BLaER1 treated with 17β-estradiol and CSF1 and Interleukin-3, amounts not matched to agents 10 nM and 100 nM (cell line): ENCODE measurements around the gene EXOSC3.
"Not testable (repeated sequence)": the region's sequence is repeated elsewhere in the genome, so short reads cannot be mapped to it uniquely, and the experiment has no call there.

ENCODE experiments used
- H3K27ac ChIP-seq, 11 experiments: shearing (Covaris generic); formaldehyde crosslinking; 2 replicates each; pipeline ENCODE4 v1.8.1; 2022
- H3K27me3 ChIP-seq, 11 experiments: shearing (Covaris generic); formaldehyde crosslinking; 2 replicates each; pipeline ENCODE4 v1.8.1; 2022
- H3K36me3 ChIP-seq, 11 experiments: shearing (Covaris generic); formaldehyde crosslinking; 2 replicates each; pipeline ENCODE4 v1.8.1; 2022
- H3K4me1 ChIP-seq, 10 experiments: shearing (Covaris generic); formaldehyde crosslinking; 2 replicates each; pipeline ENCODE4 v1.8.1; 2022
- H3K4me2 ChIP-seq, 11 experiments: shearing (Covaris generic); formaldehyde crosslinking; 2 replicates each; pipeline ENCODE4 v1.8.1; 2022
- H3K4me3 ChIP-seq, 10 experiments: shearing (Covaris generic); formaldehyde crosslinking; 2 replicates each; pipeline ENCODE4 v1.8.1; 2022
- H3K9ac ChIP-seq, 11 experiments: shearing (Covaris generic); formaldehyde crosslinking; 2 replicates each; pipeline ENCODE4 v1.8.1; 2022
- H3K9me3 ChIP-seq, 11 experiments: shearing (Covaris generic); formaldehyde crosslinking; replicated peaks in 1 of 11; 2 replicates each; pipeline ENCODE4 v1.8.1; 2022
- H4K20me1 ChIP-seq, 11 experiments: shearing (Covaris generic); formaldehyde crosslinking; 2 replicates each; pipeline ENCODE4 v1.8.1; 2022
- Cebpa-rat ChIP-seq, 11 experiments: shearing (Covaris generic); IDR thresholded peaks; 2 replicates each; pipeline ENCODE4 v1.8.1; 2022

EXOSC3 gene

DNA sequence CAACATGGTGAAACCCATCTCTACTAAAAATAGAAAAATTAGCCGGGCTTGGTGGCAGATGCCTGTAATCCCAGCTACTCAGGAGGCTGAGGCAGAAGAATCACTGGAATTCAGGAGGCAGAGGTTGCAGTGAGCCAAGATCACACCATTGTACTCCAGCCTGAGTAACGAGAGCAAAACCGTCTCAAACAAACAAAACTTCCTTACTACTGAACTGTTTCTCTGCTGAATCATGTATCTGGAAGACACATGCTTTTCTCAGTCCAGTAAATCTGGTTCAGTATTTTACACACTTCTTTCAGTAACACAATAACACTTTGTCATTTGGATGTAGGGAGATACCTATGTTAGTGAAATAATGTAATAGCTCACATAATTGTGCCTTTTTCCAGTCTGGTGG, 23.4 kb downstream of the EXOSC3 start:
- H3K4me2 ChIP-seq = no peak overlapping the region
- H3K4me1 ChIP-seq = no peaks in the 10 kb centered on the region
- no peak overlapping the region for H3K9ac ChIP-seq
- no peak overlapping the region for H3K27ac ChIP-seq
- H3K36me3 ChIP-seq = peaks cover 16 to 53% (median 29%) of the 10 kb centered on the region in 11 experiments
- H3K27me3 ChIP-seq = no peaks in the 10 kb centered on the region
- no peak overlapping the region for H3K4me3 ChIP-seq
- TF ChIP-seq Cebpa-rat (IDR thresholded peaks at IDR 0.05) = no peak
- H4K20me1 ChIP-seq = peaks cover 0 to 20% (median 0%) of the 10 kb centered on the region in 11 experiments; a peak in 4 of 22 replicates
- H3K9me3 ChIP-seq = peaks cover 0 to 7% (median 0%) of the 10 kb centered on the region in 11 experiments; a peak in 2 of 22 replicates

DNA sequence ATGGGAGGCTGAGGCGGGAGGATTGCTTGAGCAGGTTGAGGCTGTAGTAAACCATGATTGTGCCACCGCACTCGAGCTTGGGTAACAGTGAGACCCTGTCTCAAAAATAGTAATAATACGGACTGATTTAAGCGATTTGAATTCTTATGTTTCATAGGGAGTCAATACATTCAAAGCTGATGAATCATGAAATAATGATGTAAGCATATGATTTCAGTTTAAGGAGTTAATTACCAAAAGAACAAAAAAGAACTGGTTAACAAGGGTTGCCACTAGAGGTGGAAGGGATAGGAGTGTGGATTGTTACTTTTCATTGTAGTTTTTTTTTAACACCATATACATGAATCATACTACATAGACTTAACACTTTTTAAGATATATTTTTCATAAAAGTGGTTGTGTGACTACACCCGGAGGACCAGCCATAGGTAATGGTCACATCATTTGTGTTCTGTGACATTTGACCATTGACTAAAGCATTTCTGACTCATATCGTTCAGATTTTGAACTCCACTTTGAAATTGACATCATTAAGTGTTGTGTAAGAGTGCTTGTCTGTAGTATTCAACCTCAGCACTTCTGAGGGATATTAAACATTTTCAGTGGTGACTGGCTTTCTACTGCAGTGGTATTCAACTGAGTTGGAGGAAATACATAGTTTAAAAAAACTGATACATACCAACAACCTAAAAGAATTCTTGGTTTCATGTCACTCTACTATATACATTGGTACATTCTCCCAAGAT, 24.3 kb downstream of the EXOSC3 start:
- Histone ChIP-seq H3K4me2 (no peak overlapping the region), H3K36me3 (peaks cover 16 to 53% (median 29%) of the 10 kb centered on the region in 11 experiments), H4K20me1 (peaks cover 0 to 20% (median 0%) of the 10 kb centered on the region in 11 experiments; a peak in 4 of 22 replicates), H3K27me3 (no peaks in the 10 kb centered on the region), H3K9me3 (peaks cover 0 to 7% (median 0%) of the 10 kb centered on the region in 11 experiments; a peak in 2 of 22 replicates), H3K4me3 (no peak overlapping the region), H3K4me1 (peaks cover 0 to 3% (median 0%) of the 10 kb centered on the region in 10 experiments; a peak in 1 of 20 replicates), H3K27ac (no peak overlapping the region), H3K9ac (no peak overlapping the region)
- TF ChIP-seq Cebpa-rat (IDR thresholded peaks at IDR 0.05) = no peak

DNA sequence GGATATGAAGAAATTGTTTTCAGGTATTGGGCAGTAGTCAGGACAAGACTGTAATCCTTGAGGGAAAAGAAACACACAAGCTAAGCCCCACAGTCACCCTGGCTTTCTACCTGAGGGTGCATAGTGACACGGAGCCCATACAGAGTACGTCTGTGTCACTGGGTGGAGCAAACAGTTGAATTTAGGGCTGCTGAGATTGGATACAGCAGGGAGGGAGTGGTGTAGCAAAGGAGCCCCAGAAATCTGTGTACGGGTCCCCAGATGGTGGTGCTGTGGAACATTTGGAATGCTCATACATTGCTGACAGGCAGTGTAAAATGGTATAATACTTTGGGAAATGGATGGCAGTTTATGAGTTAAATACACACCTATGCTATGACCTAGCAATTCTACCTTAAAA, 26.1 kb downstream of the EXOSC3 start:
- peaks cover 0 to 20% (median 0%) of the 10 kb centered on the region in 11 experiments; a peak in 4 of 22 replicates for H4K20me1 ChIP-seq
- no peak overlapping the region for H3K27ac ChIP-seq
- peaks cover 10 to 18% (median 11%) of the 10 kb centered on the region in 10 experiments for H3K4me1 ChIP-seq
- peaks cover 2 to 39% (median 13%) of the 10 kb centered on the region in 11 experiments; a peak in 16 of 22 replicates for H3K36me3 ChIP-seq
- no peaks in the 10 kb centered on the region for H3K27me3 ChIP-seq
- no peaks in the 10 kb centered on the region for H3K9me3 ChIP-seq
- no peak overlapping the region for H3K9ac ChIP-seq
- TF ChIP-seq Cebpa-rat (IDR thresholded peaks at IDR 0.05) = no peak
- H3K4me2 ChIP-seq = no peak overlapping the region
- H3K4me3 ChIP-seq = no peak overlapping the region

DNA sequence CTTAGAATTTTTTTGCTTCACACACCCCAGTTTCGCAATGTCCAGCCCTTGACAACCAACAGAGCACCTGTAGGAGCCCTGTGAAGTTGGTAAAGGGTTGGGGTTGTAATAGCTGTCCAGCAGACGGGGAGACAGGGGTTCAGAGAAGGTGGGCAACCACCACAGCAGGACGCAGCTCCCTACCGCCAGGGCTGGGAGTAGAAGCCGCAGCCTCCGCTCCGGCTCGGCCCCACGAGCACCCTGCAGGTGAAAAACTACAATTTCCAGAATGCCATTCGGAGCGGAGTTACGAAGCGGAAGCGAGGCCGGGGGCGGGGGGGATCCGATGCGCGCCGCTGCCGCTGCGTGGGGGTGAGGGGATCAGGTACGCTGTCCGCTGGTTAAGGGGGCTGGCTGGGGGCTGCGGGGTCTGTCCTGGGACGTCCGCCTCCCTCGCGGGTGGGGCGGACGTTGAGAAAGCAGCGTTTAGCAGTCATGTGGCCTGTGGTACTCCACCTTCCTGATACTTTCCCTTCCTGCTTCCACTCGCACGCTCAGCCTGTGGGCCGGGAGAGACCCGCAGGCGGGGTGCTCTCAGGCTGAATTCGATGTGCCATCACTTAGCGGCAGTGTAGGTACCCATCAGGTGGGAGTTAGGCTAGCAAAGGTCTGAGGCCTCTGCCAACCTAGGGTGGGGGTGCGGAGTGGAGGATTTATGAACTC, 31.2 kb downstream of the EXOSC3 start, which contains the start of gene TRMT10B:
TRMT10B (plus strand) TSS at position 317 of the 702 bp plus-strand sequence. CDS start 8,127 bp downstream, outside the sequence.
- H3K9ac ChIP-seq = peak within 1 kb of the TSS; percentile 86 to 95 (median 90)
- peaks cover 11 to 19% (median 16%) of the 10 kb centered on the region in 10 experiments for H3K4me1 ChIP-seq
- H3K4me3 ChIP-seq = peak within 1 kb of the TSS; percentile 73 to 88 (median 80)
- peaks cover 0 to 17% (median 7%) of the 10 kb centered on the region in 11 experiments; a peak in 7 of 22 replicates for H3K36me3 ChIP-seq
- H4K20me1 ChIP-seq = peaks cover 0 to 5% (median 0%) of the 10 kb centered on the region in 11 experiments; a peak in 2 of 22 replicates
- no peaks in the 10 kb centered on the region for H3K27me3 ChIP-seq
- peak within 1 kb of the TSS; percentile 77 to 92 (median 87) for H3K4me2 ChIP-seq
- peak within 1 kb of the TSS; percentile 82 to 97 (median 90) for H3K27ac ChIP-seq
- TF ChIP-seq Cebpa-rat (IDR thresholded peaks at IDR 0.05) = peak in 7 of 11 experiments; percentile 10 to 60 (median 25); a peak in 4 of 22 replicates
- H3K9me3 ChIP-seq = peaks cover 0 to 10% (median 7%) of the 10 kb centered on the region in 11 experiments; a peak in 13 of 22 replicates

DNA sequence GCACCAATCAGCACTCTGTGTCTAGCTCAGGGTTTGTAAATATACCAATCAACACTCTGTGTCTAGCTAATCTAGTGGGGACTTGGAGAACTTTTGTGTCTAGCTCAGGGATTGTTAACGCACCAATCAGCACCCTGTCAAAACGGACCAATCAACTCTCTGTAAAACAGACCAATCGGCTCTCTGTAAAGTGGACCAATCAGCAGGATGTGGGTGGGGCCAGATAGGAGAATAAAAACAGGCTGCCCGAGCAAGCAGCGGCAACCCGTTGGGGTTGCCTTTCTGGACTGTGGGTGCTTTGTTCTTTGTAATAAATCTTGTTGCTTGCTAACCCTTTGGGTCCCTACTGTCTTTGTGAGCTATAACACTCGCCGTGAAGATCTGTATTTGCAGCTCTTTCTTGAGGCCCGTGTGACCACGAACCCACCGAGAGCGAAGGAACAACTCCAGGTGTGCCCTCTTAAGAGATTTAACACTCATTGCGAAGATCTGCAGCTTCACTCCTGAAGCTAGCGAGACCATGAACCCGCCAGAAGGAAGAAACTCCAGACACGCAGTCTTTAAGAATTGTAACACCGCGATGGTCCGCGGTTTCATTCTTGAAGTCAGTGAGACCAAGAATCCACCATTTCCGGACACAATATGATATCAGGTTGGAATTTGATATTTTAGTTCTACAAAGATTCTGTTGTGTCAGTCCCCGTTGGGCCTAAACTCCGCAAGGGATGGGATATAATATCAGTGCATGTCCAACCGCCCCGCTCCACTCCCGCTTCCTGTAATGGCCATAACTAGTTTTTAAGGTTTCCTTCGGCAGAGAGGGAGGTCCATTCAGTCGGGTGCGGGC, 32.0 kb downstream of the EXOSC3 start:
- Histone ChIP-seq H3K9ac (peak overlapping the region; percentile 86 to 95 (median 90)), H3K4me1 (peaks cover 11 to 19% (median 16%) of the 10 kb centered on the region in 10 experiments), H3K36me3 (peaks cover 0 to 12% (median 6%) of the 10 kb centered on the region in 11 experiments; a peak in 7 of 22 replicates), H3K27me3 (no peaks in the 10 kb centered on the region), H3K27ac (peak overlapping the region; percentile 82 to 97 (median 90); a peak in 20 of 22 replicates), H3K4me2 (peak overlapping the region; percentile 65 to 92 (median 87)), H4K20me1 (peaks cover 0 to 5% (median 0%) of the 10 kb centered on the region in 11 experiments; a peak in 1 of 22 replicates), H3K9me3 (peaks cover 0 to 10% (median 7%) of the 10 kb centered on the region in 11 experiments; a peak in 13 of 22 replicates), H3K4me3 (peak overlapping the region; percentile 73 to 88 (median 80))
- no peak for TF ChIP-seq Cebpa-rat (IDR thresholded peaks at IDR 0.05)

DNA sequence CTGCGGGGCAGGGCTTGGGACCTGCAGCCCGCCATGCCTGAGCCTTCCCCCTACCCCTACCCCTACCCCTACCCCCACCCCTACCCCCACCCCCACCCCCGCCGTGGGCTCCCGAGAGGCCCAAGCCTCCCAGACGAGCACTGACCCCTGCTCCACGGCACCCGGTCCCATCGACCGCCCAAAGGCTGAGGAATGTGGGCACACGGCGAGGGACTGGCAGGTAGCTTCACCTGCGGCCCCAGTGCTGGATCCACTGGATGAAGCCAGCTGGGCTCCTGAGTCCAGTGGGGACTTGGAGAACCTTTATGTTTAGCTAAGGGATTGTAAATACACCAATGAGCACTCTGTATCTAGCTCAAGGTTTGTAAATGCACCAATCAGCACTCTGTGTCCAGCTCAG, 32.8 kb downstream of the EXOSC3 start:
- H3K36me3 ChIP-seq, H3K27me3 ChIP-seq, H3K9me3 ChIP-seq, H3K9ac ChIP-seq, H4K20me1 ChIP-seq, H3K4me2 ChIP-seq, H3K27ac ChIP-seq, H3K4me3 ChIP-seq: not testable (repeated sequence)
- peaks cover 12 to 19% (median 16%) of the 10 kb centered on the region in 10 experiments for H3K4me1 ChIP-seq

DNA sequence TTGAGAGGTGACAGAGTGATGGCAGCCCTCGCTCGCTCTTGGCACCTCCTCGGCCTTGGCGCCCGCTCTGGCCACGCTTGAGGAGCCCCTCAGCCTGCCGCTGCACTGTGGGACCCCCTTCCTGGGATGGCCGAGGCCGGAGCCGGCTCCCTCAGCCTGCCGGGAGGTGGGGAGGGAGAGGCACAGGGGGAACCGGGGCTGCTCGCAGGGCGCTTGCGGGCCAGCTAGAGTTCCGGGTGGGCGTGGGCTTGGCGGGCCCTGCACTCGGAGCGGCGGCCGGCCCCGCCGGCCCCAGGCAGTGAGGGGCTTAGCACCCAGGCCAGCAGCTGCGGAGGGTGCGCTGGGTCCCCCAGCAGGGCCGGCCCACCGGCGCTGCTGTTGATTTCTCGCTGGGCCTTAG, 33.2 kb downstream of the EXOSC3 start:
- peaks cover 12 to 23% (median 19%) of the 10 kb centered on the region in 10 experiments for H3K4me1 ChIP-seq
- H3K9me3 ChIP-seq, H3K9ac ChIP-seq, H3K27me3 ChIP-seq, H3K4me3 ChIP-seq, H3K36me3 ChIP-seq, H3K4me2 ChIP-seq, H3K27ac ChIP-seq, H4K20me1 ChIP-seq: not testable (repeated sequence)

DNA sequence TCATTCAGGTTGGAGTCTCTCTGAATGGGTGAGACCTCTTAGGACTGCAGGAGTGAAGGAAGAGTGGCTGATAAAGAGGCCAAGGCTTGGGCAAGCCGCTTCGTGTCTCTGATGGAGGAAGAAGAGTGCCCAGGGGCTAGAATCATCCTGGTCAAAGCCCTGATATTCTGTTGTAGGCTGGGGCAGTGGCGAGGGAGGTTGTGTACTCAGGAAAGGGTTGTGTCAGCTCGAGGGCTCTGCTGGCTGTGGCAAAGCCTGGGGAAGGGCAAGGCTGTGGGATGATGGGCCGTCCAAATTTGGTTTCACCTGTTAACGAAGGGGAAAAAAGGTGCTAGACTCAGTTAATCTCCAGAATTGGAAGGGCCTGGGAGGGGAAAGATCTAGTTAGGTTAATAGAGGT, 33.7 kb downstream of the EXOSC3 start:
- Histone ChIP-seq H3K4me3 (no peak overlapping the region), H3K27me3 (no peaks in the 10 kb centered on the region), H3K9ac (no peak overlapping the region), H3K4me2 (no peak overlapping the region), H4K20me1 (no peaks in the 10 kb centered on the region; a peak in 1 of 22 replicates), H3K36me3 (0 out of 22 replicates have a peak, but pooled peaks cover 0 to under 1% (median 0%) of the 10 kb centered on the region in 11 experiments), H3K9me3 (peaks cover 0 to 10% (median 7%) of the 10 kb centered on the region in 11 experiments; a peak in 13 of 22 replicates), H3K4me1 (peaks cover 13 to 28% (median 24%) of the 10 kb centered on the region in 10 experiments), H3K27ac (no peak overlapping the region)
- TF ChIP-seq Cebpa-rat (IDR thresholded peaks at IDR 0.05) = no peak
